HUES64 (cell line): ENCODE measurements around the gene MYO7B.

Experiments
- H3K27ac ChIP-seq: 2 replicates; pipeline ENCODE4 v1.7.0; 2013; ENCODE audit warnings: low read depth, low read length, inconsistent platforms
- H3K27me3 ChIP-seq: 2 replicates; pipeline ENCODE4 v1.6.1; 2013; ENCODE audit warnings: mild to moderate bottlenecking, low read length; ENCODE audit not compliant: insufficient read depth
- H3K36me3 ChIP-seq: 2 replicates; pipeline ENCODE4 v1.6.1; 2013; ENCODE audit warnings: mild to moderate bottlenecking, low read length; ENCODE audit not compliant: insufficient read depth
- H3K4me1 ChIP-seq: 2 replicates; pipeline ENCODE4 v1.6.1; 2013; ENCODE audit warnings: mild to moderate bottlenecking, low read length, moderate library complexity; ENCODE audit not compliant: insufficient read depth
- H3K4me3 ChIP-seq: 2 replicates; pipeline ENCODE4 v1.5.1; 2013; ENCODE audit warnings: mild to moderate bottlenecking, low read length, moderate library complexity
- H3K9ac ChIP-seq: 2 replicates; pipeline ENCODE4 v1.6.1; 2013; ENCODE audit warnings: mild to moderate bottlenecking, low read depth, low read length
- H3K9me3 ChIP-seq: 2 replicates; pipeline ENCODE4 v1.6.1; 2013; ENCODE audit warnings: low read depth, low read length; ENCODE audit not compliant: insufficient read depth
- WGBS: fragments of 150-250, 120-280 bp; methylation state at CpG from one replicate; pipeline ENCODE4 v1.1.7; 2013; ENCODE audit warnings: missing lambda C conversion rate; 5-methylcytosine and 5-hydroxymethylcytosine counted together

MYO7B gene

GRCh38 chr2:127618551-127619202 is 83.2 kb downstream of the MYO7B start:
- no peaks in the 10 kb centered on the region for H3K36me3 ChIP-seq
- no peaks in the 10 kb centered on the region for H3K27me3 ChIP-seq
- no peaks in the 10 kb centered on the region for H3K4me1 ChIP-seq
- no peak overlapping the region for H3K4me3 ChIP-seq
- H3K9ac ChIP-seq = no peak overlapping the region
- no peaks in the 10 kb centered on the region for H3K9me3 ChIP-seq
- whole genome bisulfite sequencing = 80% methylated on average over 7 of the region's 7 CpGs
- no peak overlapping the region for H3K27ac ChIP-seq

GRCh38 chr2:127619203-127619590 is 83.7 kb downstream of the MYO7B start:
- no peaks in the 10 kb centered on the region for H3K9me3 ChIP-seq
- H3K36me3 ChIP-seq = no peaks in the 10 kb centered on the region
- no peaks in the 10 kb centered on the region for H3K4me1 ChIP-seq
- no peaks in the 10 kb centered on the region for H3K27me3 ChIP-seq
- 97% methylated on average over 6 of the region's 6 CpGs for WGBS
- H3K4me3 ChIP-seq = no peak overlapping the region
- no peak overlapping the region for H3K9ac ChIP-seq
- no peak overlapping the region for H3K27ac ChIP-seq

- no peak overlapping the region for H3K27ac ChIP-seq
- no peaks in the 10 kb centered on the region for H3K4me1 ChIP-seq
- no peaks in the 10 kb centered on the region for H3K36me3 ChIP-seq
- H3K4me3 ChIP-seq = no peak overlapping the region
- WGBS = 88% methylated on average over 16 of the region's 16 CpGs
- no peaks in the 10 kb centered on the region for H3K9me3 ChIP-seq
- H3K27me3 ChIP-seq = no peaks in the 10 kb centered on the region
- H3K9ac ChIP-seq = no peak overlapping the region
These were observed 84.6 kb downstream of the MYO7B start for GRCh38 chr2:127619877-127620705.

GRCh38 chr2:127620866-127621265 is 85.4 kb downstream of the MYO7B start:
- Histone ChIP-seq H3K9ac (no peak overlapping the region), H3K4me3 (no peak overlapping the region), H3K4me1 (no peaks in the 10 kb centered on the region), H3K9me3 (no peaks in the 10 kb centered on the region), H3K36me3 (no peaks in the 10 kb centered on the region), H3K27ac (no peak overlapping the region), H3K27me3 (no peaks in the 10 kb centered on the region)
- WGBS = 58% methylated on average over 3 of the region's 3 CpGs

GRCh38 chr2:127621981-127622431 is 86.5 kb downstream of the MYO7B start:
- Histone ChIP-seq H3K9me3 (no peaks in the 10 kb centered on the region), H3K27ac (no peak overlapping the region), H3K27me3 (no peaks in the 10 kb centered on the region), H3K9ac (no peak overlapping the region), H3K4me3 (no peak overlapping the region), H3K36me3 (no peaks in the 10 kb centered on the region), H3K4me1 (no peaks in the 10 kb centered on the region)
- 96% methylated on average over 15 of the region's 15 CpGs for WGBS

GRCh38 chr2:127622561-127623387 is 87.3 kb downstream of the MYO7B start:
- Histone ChIP-seq H3K4me1 (no peaks in the 10 kb centered on the region), H3K9ac (no peak overlapping the region), H3K27ac (no peak overlapping the region), H3K36me3 (no peaks in the 10 kb centered on the region), H3K9me3 (no peaks in the 10 kb centered on the region), H3K4me3 (no peak overlapping the region), H3K27me3 (no peaks in the 10 kb centered on the region)
- 91% methylated on average over 21 of the region's 21 CpGs for WGBS

- WGBS = 91% methylated on average over 37 of the region's 38 CpGs
- Histone ChIP-seq H3K27ac (no peak overlapping the region), H3K27me3 (no peaks in the 10 kb centered on the region), H3K9me3 (no peaks in the 10 kb centered on the region), H3K36me3 (no peaks in the 10 kb centered on the region), H3K9ac (no peak overlapping the region), H3K4me3 (no peak overlapping the region), H3K4me1 (no peaks in the 10 kb centered on the region)
These were observed 88.2 kb downstream of the MYO7B start for GRCh38 chr2:127623388-127624319.

- Histone ChIP-seq H3K36me3 (no peaks in the 10 kb centered on the region), H3K4me1 (no peaks in the 10 kb centered on the region), H3K27ac (no peak overlapping the region), H3K9me3 (no peaks in the 10 kb centered on the region), H3K9ac (no peak overlapping the region), H3K4me3 (no peak overlapping the region), H3K27me3 (no peaks in the 10 kb centered on the region)
- WGBS = 97% methylated on average over 5 of the region's 5 CpGs
These were observed 88.9 kb downstream of the MYO7B start for GRCh38 chr2:127624320-127624755.

GRCh38 chr2:127624756-127625571 is 89.5 kb downstream of the MYO7B start:
- no peak overlapping the region for H3K9ac ChIP-seq
- H3K4me1 ChIP-seq = no peaks in the 10 kb centered on the region
- H3K4me3 ChIP-seq = no peak overlapping the region
- H3K9me3 ChIP-seq = no peaks in the 10 kb centered on the region
- H3K27ac ChIP-seq = no peak overlapping the region
- WGBS = 92% methylated on average over 21 of the region's 23 CpGs
- H3K36me3 ChIP-seq = no peaks in the 10 kb centered on the region
- H3K27me3 ChIP-seq = no peaks in the 10 kb centered on the region

- WGBS = 89% methylated on average over 2 of the region's 2 CpGs
- H3K9me3 ChIP-seq = no peaks in the 10 kb centered on the region
- no peaks in the 10 kb centered on the region for H3K4me1 ChIP-seq
- no peak overlapping the region for H3K9ac ChIP-seq
- no peaks in the 10 kb centered on the region for H3K27me3 ChIP-seq
- H3K4me3 ChIP-seq = no peak overlapping the region
- H3K36me3 ChIP-seq = no peaks in the 10 kb centered on the region
- no peak overlapping the region for H3K27ac ChIP-seq
These were observed 90.1 kb downstream of the MYO7B start for GRCh38 chr2:127625572-127625951.
